GM12865 (cell line): ENCODE data around the gene NMB.

ENCODE experiments used
- DNase-seq: peaks from one replicate; pipeline ENCODE4 v3.0.0; 2010; ENCODE audit warnings: low read depth
- H3K4me3 ChIP-seq: 2 replicates; pipeline ENCODE4 v1.5.1; 2011; ENCODE audit warnings: mild to moderate bottlenecking, low read depth, low read length, control low read depth
- TF ChIP-seq, protein P1 (sequence below): IDR thresholded peaks from 2 replicates; pipeline ENCODE4 v1.5.1; 2011; ENCODE audit warnings: low read length, control low read depth, low read depth, inconsistent platforms; ENCODE audit not compliant: insufficient read depth; ENCODE audit errors: missing control alignments

NMB gene

GRCh38 chr15:84621358-84621979, 36.5 kb downstream of the NMB start:
- no peak for DNase-seq
- H3K4me3 ChIP-seq, result no peak overlapping the region
- TF ChIP-seq, protein P1, sequence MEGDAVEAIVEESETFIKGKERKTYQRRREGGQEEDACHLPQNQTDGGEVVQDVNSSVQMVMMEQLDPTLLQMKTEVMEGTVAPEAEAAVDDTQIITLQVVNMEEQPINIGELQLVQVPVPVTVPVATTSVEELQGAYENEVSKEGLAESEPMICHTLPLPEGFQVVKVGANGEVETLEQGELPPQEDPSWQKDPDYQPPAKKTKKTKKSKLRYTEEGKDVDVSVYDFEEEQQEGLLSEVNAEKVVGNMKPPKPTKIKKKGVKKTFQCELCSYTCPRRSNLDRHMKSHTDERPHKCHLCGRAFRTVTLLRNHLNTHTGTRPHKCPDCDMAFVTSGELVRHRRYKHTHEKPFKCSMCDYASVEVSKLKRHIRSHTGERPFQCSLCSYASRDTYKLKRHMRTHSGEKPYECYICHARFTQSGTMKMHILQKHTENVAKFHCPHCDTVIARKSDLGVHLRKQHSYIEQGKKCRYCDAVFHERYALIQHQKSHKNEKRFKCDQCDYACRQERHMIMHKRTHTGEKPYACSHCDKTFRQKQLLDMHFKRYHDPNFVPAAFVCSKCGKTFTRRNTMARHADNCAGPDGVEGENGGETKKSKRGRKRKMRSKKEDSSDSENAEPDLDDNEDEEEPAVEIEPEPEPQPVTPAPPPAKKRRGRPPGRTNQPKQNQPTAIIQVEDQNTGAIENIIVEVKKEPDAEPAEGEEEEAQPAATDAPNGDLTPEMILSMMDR, result no peak

DNA sequence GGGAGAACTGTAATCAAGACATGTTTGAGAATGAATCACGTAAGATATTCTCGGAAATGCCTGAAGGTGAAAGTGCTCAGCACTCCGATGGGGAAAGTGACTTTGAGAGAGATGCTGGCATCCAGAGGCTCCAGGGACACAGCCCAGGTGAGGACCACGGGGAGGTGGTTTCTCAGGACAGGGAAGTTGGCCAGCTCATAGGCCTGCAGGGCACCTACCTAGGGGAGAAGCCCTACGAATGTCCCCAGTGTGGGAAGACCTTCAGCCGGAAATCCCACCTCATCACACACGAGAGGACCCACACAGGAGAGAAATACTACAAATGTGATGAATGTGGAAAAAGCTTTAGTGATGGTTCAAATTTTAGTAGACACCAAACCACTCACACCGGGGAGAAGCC, 37.4 kb downstream of the NMB start:
- no peak for DNase-seq
- H3K4me3 ChIP-seq, result no peak overlapping the region
- TF ChIP-seq, protein P1, result no peak

GRCh38 chr15:84616235-84616634, 41.8 kb downstream of the NMB start:
- TF ChIP-seq, protein P1, result no peak
- DNase-seq, result no peak
- no peak overlapping the region for H3K4me3 ChIP-seq

GRCh38 chr15:84611631-84612030, 46.4 kb downstream of the NMB start:
- TF ChIP-seq, protein P1, result no peak
- DNase-seq, result no peak
- H3K4me3 ChIP-seq, result no peak overlapping the region

GRCh38 chr15:84609818-84610525, 48.0 kb downstream of the NMB start:
- TF ChIP-seq, protein P1, result no peak
- H3K4me3 ChIP-seq, result no peak overlapping the region
- DNase-seq, result no peak

DNA sequence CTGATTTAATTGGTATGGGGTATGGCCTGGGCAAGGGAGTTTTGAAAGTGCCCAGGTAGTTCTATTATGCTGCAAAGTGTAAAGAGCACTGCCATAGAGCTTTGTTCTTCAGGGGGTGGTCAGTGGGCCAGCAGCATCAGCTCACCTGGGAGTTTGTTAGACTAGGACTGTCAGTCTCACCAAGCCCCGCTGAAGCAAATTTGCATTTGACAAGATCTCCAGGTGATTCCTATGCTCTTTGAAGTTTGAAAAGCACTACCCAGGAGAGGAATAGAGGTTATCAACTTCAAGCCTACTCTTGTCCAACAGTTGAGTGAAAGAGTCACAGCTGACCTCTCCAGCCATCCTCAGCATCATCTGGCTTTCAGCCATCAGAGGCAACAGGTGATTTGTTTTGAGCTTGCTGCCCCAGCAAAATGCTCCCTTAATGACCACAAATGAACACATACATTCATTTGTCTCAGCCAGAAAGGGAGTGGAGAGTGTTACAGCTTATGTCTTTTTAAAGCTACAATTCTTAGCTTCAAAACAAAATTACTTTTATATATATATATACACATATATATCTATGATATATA, 49.2 kb downstream of the NMB start:
- TF ChIP-seq, protein P1, result no peak
- no peak overlapping the region for H3K4me3 ChIP-seq
- no peak for DNase-seq

GRCh38 chr15:84606653-84607120, 51.3 kb downstream of the NMB start:
- TF ChIP-seq, protein P1, result no peak
- no peak for DNase-seq
- H3K4me3 ChIP-seq, result no peak overlapping the region
